Measurements from ENCODE around the gene ARL2BP.

DNA sequence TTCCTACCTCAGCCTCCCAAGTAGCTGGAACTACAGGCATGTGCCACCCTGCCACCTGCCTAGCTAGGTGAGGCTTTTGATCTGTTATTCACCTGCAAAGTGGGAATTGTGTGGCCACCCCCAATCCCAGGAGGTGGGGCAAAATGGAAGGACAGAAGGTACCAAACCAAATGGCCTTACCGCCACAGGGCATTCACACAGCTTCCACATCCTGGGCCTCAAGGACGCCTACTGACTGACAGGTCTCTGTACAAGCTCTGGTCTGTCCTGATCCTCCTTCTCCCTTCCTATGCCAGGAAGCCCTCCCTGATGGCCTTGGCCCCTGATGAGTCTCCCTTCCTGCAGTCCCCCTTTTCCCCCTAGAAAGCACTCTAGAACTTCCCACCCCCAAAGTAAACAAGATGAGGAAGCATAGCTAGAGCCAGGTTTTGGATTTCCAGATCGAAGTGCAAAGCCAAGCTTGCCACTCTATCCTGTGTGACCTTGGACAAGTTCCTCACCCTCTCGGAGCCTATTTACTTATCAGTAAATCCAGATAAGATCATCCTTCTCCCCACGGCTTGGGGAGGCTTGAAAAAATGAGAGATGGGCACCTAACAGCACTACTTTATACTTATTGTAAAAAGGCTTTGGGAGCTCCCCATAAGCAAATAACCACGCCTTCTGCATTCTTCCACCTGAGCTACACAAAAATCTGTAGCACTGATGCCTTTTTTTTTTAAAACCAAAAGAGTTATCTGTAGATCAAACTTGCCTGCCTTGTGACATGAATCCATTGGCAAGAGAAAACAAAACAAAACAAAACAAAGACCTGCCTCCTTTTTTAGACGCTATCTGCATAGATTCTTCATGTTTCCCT lies 35.0 kb downstream of the ARL2BP start:
- TF ChIP-seq POLR2A (IDR thresholded peaks at IDR 0.05; ENCODE audit: low read length) (no peak), GATA1 (IDR thresholded peaks at IDR 0.05; ENCODE audit: low read depth, low read length) (no peak)

Data from erythroblast (primary cell).